Measurements from ENCODE around the gene ARL2BP. TPM values are rescaled to one million over a fixed set of nuclear protein-coding genes. Genes with fewer than 3 reads are reported as not detected.

Gene ARL2BP
- total and polyA plus RNA-seq, 2 of the 13 experiments (the other 11 are each of a cell fraction or from before 2014, with no cell fraction given) = 64.3 to 67.6 TPM

GRCh38 chr16:57223057-57223456, 22.0 kb upstream of the ARL2BP start (continued):
- no peak for TF ChIP-seq ZBTB46 (CRISPR knock-in tag; IDR thresholded peaks at IDR 0.05; ENCODE audit: borderline replicate concordance)
- no peak for TF ChIP-seq TAF1 (CRISPR knock-in tag; IDR thresholded peaks at IDR 0.05)
- TF ChIP-seq TRIM24 (CRISPR knock-in tag; IDR thresholded peaks at IDR 0.05) = no peak
- no peak for TF ChIP-seq CREB1 (IDR thresholded peaks at IDR 0.05)
- no peak for TF ChIP-seq CREB1 (CRISPR knock-in tag; IDR thresholded peaks at IDR 0.05)

- no peak for TF ChIP-seq ZFAT (CRISPR knock-in tag; conservative IDR thresholded peaks at IDR 0.05)
- CTCF ChIA-PET (ENCODE audit: low intra/inter-chr PET ratio, low total read pairs) = no interaction called here
- FAIRE-seq (no peak), ATAC-seq (no peak), DNase-seq (ENCODE audit: low spot score) (no peak)
- intact Hi-C loops (cut with micrococcal nuclease; ENCODE audit: unreplicated experiment) = loop anchor here (5.0 kb wide), 1 partner anchor 927 kb away; no protein-coding TSS in a partner anchor
- Histone ChIP-seq H3K36me3 (replicated peaks in 1 of 2; ENCODE audit: control insufficient read depth in 1 of 2, insufficient read depth in 2 of 2, low read length in 2 of 2) (peaks cover 41 to 92% of the 10 kb centered on the region in 2 experiments), H3K79me2 (ENCODE audit: insufficient read depth, low read length) (peaks cover 1% of the 10 kb centered on the region), H3K4me3 (replicated peaks in 1 of 3; ENCODE audit: insufficient read depth in 1 of 3, low read depth in 2 of 3, low read length in 3 of 3) (no peak overlapping the region), H4K20me1 (ENCODE audit: insufficient read depth, low read length) (no peaks in the 10 kb centered on the region), H3K4me2 (ENCODE audit: low read depth, low read length) (no peak overlapping the region), H3K9me3 (ENCODE audit: low read length) (no peaks in the 10 kb centered on the region), H2AFZ (ENCODE audit: low read length) (no peak overlapping the region), H3K4me1 (ENCODE audit: insufficient read depth, low read length) (no peaks in the 10 kb centered on the region), H3K27ac (ENCODE audit: extremely low read length, insufficient read depth, low read length) (no peak overlapping the region), H3K27me3 (ENCODE audit: control insufficient read depth in 1 of 2, insufficient read depth in 2 of 2, low read length in 2 of 2) (no peaks in the 10 kb centered on the region), H3K9ac (ENCODE audit: insufficient read depth, low read depth, low read length) (no peak overlapping the region)
- BruUV-seq (replicated peaks) = no TSS peak
- in situ Hi-C loops (cut with HindIII; ENCODE audit: extremely low pct_ligation_motif_present, low pct_unique_long_range_greater_than_20kb) = no loop called here
- 95% methylated on average over 6 of the region's 6 CpGs for WGBS (ENCODE audit: low lambda C conversion rate)
- POLR2A ChIA-PET = no interaction called here
Observed at GRCh38 chr16:57224651-57225335, 20.3 kb upstream of the ARL2BP start.
